ENCODE data around the gene PGS1.

DNA sequence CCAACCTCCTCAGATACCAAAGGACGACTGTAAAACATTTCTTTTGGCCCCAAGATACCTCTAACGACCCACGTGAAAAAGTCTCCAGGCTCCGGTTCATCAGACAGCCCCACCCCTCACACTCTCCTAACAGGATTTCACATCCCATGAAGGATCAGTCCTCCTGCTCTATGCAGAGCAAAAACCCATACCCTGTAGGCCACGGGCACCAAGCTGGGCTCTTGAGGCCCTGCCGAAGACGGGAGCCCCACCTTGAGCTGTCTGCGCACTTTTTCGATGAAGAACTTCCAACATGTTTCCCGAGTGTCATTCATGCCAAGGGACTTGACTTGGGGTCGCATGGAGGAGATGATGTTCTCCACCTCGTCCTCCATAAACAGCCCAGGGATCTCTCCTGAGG, 89.9 kb downstream of the PGS1 start:
- TF ChIP-seq POLR2AphosphoS5 (IDR thresholded peaks at IDR 0.05; ENCODE audit: insufficient read depth in 1 of 2, low read depth in 1 of 2) = no peak
- TF ChIP-seq, protein P1, sequence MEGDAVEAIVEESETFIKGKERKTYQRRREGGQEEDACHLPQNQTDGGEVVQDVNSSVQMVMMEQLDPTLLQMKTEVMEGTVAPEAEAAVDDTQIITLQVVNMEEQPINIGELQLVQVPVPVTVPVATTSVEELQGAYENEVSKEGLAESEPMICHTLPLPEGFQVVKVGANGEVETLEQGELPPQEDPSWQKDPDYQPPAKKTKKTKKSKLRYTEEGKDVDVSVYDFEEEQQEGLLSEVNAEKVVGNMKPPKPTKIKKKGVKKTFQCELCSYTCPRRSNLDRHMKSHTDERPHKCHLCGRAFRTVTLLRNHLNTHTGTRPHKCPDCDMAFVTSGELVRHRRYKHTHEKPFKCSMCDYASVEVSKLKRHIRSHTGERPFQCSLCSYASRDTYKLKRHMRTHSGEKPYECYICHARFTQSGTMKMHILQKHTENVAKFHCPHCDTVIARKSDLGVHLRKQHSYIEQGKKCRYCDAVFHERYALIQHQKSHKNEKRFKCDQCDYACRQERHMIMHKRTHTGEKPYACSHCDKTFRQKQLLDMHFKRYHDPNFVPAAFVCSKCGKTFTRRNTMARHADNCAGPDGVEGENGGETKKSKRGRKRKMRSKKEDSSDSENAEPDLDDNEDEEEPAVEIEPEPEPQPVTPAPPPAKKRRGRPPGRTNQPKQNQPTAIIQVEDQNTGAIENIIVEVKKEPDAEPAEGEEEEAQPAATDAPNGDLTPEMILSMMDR (IDR thresholded peaks at IDR 0.05) = no peak
